Left ventricle myocardium inferior (tissue), 1 donor: ENCODE measurements around the gene PLEKHA4. TPM values are rescaled to one million over a fixed set of nuclear protein-coding genes. Genes with fewer than 3 reads are reported as not detected.
"Not testable (repeated sequence)": the region's sequence is repeated elsewhere in the genome, so short reads cannot be mapped to it uniquely, and the experiment has no call there.

Experiments
- DNase-seq: peaks from one replicate; pipeline ENCODE4 v3.0.0-alpha.2; 2020
- H3K27ac ChIP-seq: fragments of 200-600 bp; replicated peaks from 2 replicates; pipeline ENCODE4 v1.8.0; 2021
- H3K27me3 ChIP-seq: fragments of 200-600 bp; 2 replicates; pipeline ENCODE4 v1.8.0; 2021; ENCODE audit warnings: low read depth
- H3K36me3 ChIP-seq: fragments of 200-600 bp; 2 replicates; pipeline ENCODE4 v1.8.0; 2021
- H3K4me1 ChIP-seq: fragments of 200-600 bp; 2 replicates; pipeline ENCODE4 v1.8.0; 2021
- H3K4me3 ChIP-seq: fragments of 200-600 bp; 2 replicates; pipeline ENCODE4 v1.8.0; 2021; ENCODE audit warnings: mild to moderate bottlenecking, moderate library complexity
- H3K9me3 ChIP-seq: fragments of 200-600 bp; replicated peaks from 2 replicates; pipeline ENCODE4 v1.8.0; 2021
- CTCF ChIP-seq: fragments of 200-600 bp; IDR thresholded peaks from 2 replicates; pipeline ENCODE4 v1.8.0; 2021; ENCODE audit warnings: antibody characterized with exemption, mild to moderate bottlenecking, borderline replicate concordance
- intact Hi-C: fragments of 100-400 bp; cut with micrococcal nuclease; formaldehyde crosslinking; loops from one replicate; pipeline ENCODE4 v1.11.0; 2022
- total RNA-seq: library from RNA; stranded (reverse); fragmentation: NEBNext Ultra II Directional; extraction: Animal tissue kit (Norgen Biotek cat#: 25700); gene quantifications from one replicate; pipeline ENCODE4 v1.2.1, GENCODE V29; 2021
- donor health status: DM: no; HTN: yes; CAD: no; lungs with severe emphysema.

The PLEKHA4 gene
- total RNA-seq, 1 donor from 2014 or later, result 24.7 TPM

GRCh38 chr19:48795685-48796070, 72.7 kb downstream of the PLEKHA4 start:
- no peaks in the 10 kb centered on the region for H3K9me3 ChIP-seq
- H3K4me3 ChIP-seq, result no peak overlapping the region
- peaks cover 15% of the 10 kb centered on the region for H3K4me1 ChIP-seq
- DNase-seq, result peak; percentile 52
- peak overlapping the region; percentile 84 for H3K27ac ChIP-seq
- TF ChIP-seq CTCF, result no peak
- H3K27me3 ChIP-seq, result no peaks in the 10 kb centered on the region
- H3K36me3 ChIP-seq, result no peaks in the 10 kb centered on the region
- intact Hi-C loops, result loop anchor here (2.0 kb wide), 1 partner anchor 41 kb away; the partner anchor contains the start of gene HSD17B14

DNA sequence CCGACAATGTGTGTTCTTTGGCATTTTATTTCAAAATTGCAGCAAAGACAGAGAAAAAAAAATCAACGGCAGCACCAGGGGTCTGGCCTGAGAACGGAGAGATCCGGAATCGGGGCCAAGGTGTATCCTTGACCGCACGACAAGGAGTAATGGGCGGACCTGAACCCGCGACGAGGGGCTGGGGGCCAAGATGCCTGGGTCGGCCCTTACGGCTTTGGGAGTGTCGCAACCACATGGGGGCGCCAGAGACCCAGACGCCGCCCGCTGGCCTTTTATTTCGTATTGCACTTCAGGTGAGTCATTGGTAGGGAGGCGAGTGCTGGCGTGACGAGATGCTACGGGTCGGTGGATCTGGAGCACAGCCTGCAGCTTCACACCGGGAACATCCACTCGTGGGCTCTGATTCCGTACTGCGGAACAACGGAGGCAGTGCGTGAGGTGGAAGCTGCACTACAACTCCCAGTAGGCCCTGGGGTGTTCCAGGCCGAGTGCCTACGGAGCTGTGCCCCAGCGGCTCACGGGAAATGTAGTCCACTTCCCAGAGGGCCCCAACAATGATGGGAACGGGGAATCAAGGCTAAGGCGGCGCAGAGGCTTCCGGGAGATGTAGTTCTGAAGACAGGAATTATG, 73.2 kb downstream of the PLEKHA4 start:
- H3K27ac ChIP-seq, result peak overlapping the region; percentile 84
- peaks cover 15% of the 10 kb centered on the region for H3K4me1 ChIP-seq
- H3K4me3 ChIP-seq, result peak overlapping the region; percentile 70
- H3K36me3 ChIP-seq, result no peaks in the 10 kb centered on the region
- intact Hi-C loops, result loop anchor here (2.0 kb wide), 1 partner anchor 42 kb away; the partner anchor contains the start of gene HSD17B14
- DNase-seq, result peak; percentile 91
- no peaks in the 10 kb centered on the region for H3K9me3 ChIP-seq
- H3K27me3 ChIP-seq, result no peaks in the 10 kb centered on the region
- peak; percentile 97 for TF ChIP-seq CTCF

- H3K27ac ChIP-seq, result no peak overlapping the region
- no peaks in the 10 kb centered on the region for H3K9me3 ChIP-seq
- intact Hi-C loops, result loop anchor here (2.0 kb wide), 1 partner anchor 43 kb away; the partner anchor contains the start of gene HSD17B14
- H3K4me1 ChIP-seq, result peaks cover 15% of the 10 kb centered on the region
- no peak overlapping the region for H3K4me3 ChIP-seq
- no peak for TF ChIP-seq CTCF
- no peaks in the 10 kb centered on the region for H3K36me3 ChIP-seq
- no peaks in the 10 kb centered on the region for H3K27me3 ChIP-seq
- DNase-seq, result no peak
These were observed 74.1 kb downstream of the PLEKHA4 start for GRCh38 chr19:48794291-48794690.

DNA sequence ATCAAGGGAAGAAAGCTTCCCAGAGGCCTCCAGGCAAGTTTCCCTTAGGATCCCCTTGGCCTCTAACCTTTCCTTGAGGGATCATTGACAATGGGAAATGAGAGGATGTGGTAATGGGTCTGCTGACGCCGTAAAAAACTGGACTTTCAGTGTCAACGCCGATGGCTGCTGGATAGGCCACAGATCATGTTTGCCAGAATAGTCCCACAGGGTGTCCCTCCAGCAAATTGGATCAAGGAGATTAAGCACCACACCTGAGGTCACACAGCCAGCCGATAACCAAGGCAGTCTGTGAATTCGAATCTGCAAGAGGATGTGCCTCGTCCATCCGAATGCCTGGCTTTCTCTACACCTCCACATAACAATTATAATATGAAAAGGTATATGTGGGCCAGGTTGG, 75.1 kb downstream of the PLEKHA4 start:
- intact Hi-C loops, result no loop called here
- peaks cover 15% of the 10 kb centered on the region for H3K4me1 ChIP-seq
- TF ChIP-seq CTCF, result no peak
- H3K36me3 ChIP-seq, result no peaks in the 10 kb centered on the region
- no peaks in the 10 kb centered on the region for H3K9me3 ChIP-seq
- DNase-seq, result no peak
- no peak overlapping the region for H3K4me3 ChIP-seq
- no peaks in the 10 kb centered on the region for H3K27me3 ChIP-seq
- no peak overlapping the region for H3K27ac ChIP-seq

- intact Hi-C loops, result loop anchor here (5.0 kb wide), 1 partner anchor 140 kb away; the partner anchor contains the start of gene CA11
- H3K4me1 ChIP-seq, H3K9me3 ChIP-seq, DNase-seq, H3K4me3 ChIP-seq, H3K27ac ChIP-seq, H3K27me3 ChIP-seq, H3K36me3 ChIP-seq: not testable (repeated sequence)
These were observed 81.1 kb downstream of the PLEKHA4 start for GRCh38 chr19:48787331-48787730.

Other genes with a start within 250 kb of the PLEKHA4 start
- gene RPL18, start 249.4 kb downstream of the PLEKHA4 start, total RNA-seq, result 530 TPM
- 8.0 TPM for gene SPHK2, start 249.1 kb downstream of the PLEKHA4 start, total RNA-seq
- 7.9 TPM for gene DBP, start 231.2 kb downstream of the PLEKHA4 start, total RNA-seq
- 4.5 TPM for gene CA11, start 222.4 kb downstream of the PLEKHA4 start, total RNA-seq
- gene NTN5, start 195.6 kb downstream of the PLEKHA4 start, total RNA-seq, result 0.11 TPM
- not detected for gene FUT2, start 172.6 kb downstream of the PLEKHA4 start, total RNA-seq
- gene MAMSTR, start 148.9 kb downstream of the PLEKHA4 start, total RNA-seq, result 1.8 TPM
- 13.9 TPM for gene RASIP1, start 128.0 kb downstream of the PLEKHA4 start, total RNA-seq
- gene IZUMO1, start 121.7 kb downstream of the PLEKHA4 start, total RNA-seq, result 0.60 TPM
- 1.8 TPM for gene FUT1, start 116.0 kb downstream of the PLEKHA4 start, total RNA-seq
- not detected for gene FGF21, start 113.1 kb downstream of the PLEKHA4 start, total RNA-seq
- 70.8 TPM for gene BCAT2, start 57.6 kb downstream of the PLEKHA4 start, total RNA-seq
- gene HSD17B14, start 32.1 kb downstream of the PLEKHA4 start, total RNA-seq, result 1.8 TPM
- 76.4 TPM for gene PPP1R15A, start 3.8 kb upstream of the PLEKHA4 start, total RNA-seq
- gene TULP2, start 30.1 kb upstream of the PLEKHA4 start, total RNA-seq, result 0.55 TPM
- 221 TPM for gene NUCB1, start 31.7 kb upstream of the PLEKHA4 start, total RNA-seq
- not detected for gene DHDH, start 65.1 kb upstream of the PLEKHA4 start, total RNA-seq
- gene BAX, start 86.3 kb upstream of the PLEKHA4 start, total RNA-seq, result 25.5 TPM
- 834 TPM for gene FTL, start 96.7 kb upstream of the PLEKHA4 start, total RNA-seq
- gene GYS1, start 124.7 kb upstream of the PLEKHA4 start, total RNA-seq, result 138 TPM
- gene RUVBL2, start 125.3 kb upstream of the PLEKHA4 start, total RNA-seq, result 44.4 TPM
- gene LHB, start 148.5 kb upstream of the PLEKHA4 start, total RNA-seq, result not detected
- not detected for gene CGB3, start 155.7 kb upstream of the PLEKHA4 start, total RNA-seq
- gene CGB2, start 163.3 kb upstream of the PLEKHA4 start, total RNA-seq, result not detected
- not detected for gene CGB1, start 168.3 kb upstream of the PLEKHA4 start, total RNA-seq
- gene CGB5, start 175.2 kb upstream of the PLEKHA4 start, total RNA-seq, result not detected
- gene CGB8, start 180.5 kb upstream of the PLEKHA4 start, total RNA-seq, result not detected
- not detected for gene CGB7, start 189.1 kb upstream of the PLEKHA4 start, total RNA-seq
- not detected for gene NTF4, start 196.2 kb upstream of the PLEKHA4 start, total RNA-seq
- 0.66 TPM for gene KCNA7, start 204.1 kb upstream of the PLEKHA4 start, total RNA-seq
- gene SNRNP70, start 216.8 kb upstream of the PLEKHA4 start, total RNA-seq, result 115 TPM
- 23.4 TPM for gene LIN7B, start 245.8 kb upstream of the PLEKHA4 start, total RNA-seq